Measurements from ENCODE around the gene MAPK6. TPM values are rescaled to one million over a fixed set of nuclear protein-coding genes. Genes with fewer than 3 reads are reported as not detected.

Gene MAPK6
- total and polyA plus RNA-seq, 10 of the 15 experiments (the other 5 are each of a cell fraction or from before 2014, with no cell fraction given) = 20.6 to 100 (median 52.6) TPM

GRCh38 chr15:52090193-52090592 lies 71.2 kb downstream of the MAPK6 start:
- Histone ChIP-seq H3K4me3 (no peak overlapping the region), H2AFZ (ENCODE audit: control insufficient read depth, low read depth, low read length) (no peak overlapping the region), H3K36me3 (ENCODE audit: control insufficient read depth in 2 of 2, insufficient read depth in 2 of 2, low read length in 1 of 2) (no peaks in the 10 kb centered on the region), H3K4me2 (ENCODE audit: control insufficient read depth, insufficient read depth) (no peak overlapping the region), H3K4me1 (ENCODE audit: control insufficient read depth, insufficient read depth, low read length) (no peaks in the 10 kb centered on the region; the same call in 1 of the 2 replicates), H3K79me2 (ENCODE audit: control insufficient read depth, insufficient read depth, low read length) (no peaks in the 10 kb centered on the region; the same call in 1 of the 2 replicates), H3K9me3 (replicated peaks; ENCODE audit: control insufficient read depth, insufficient read depth, low read length) (peaks cover 21% of the 10 kb centered on the region), H4K20me1 (ENCODE audit: control insufficient read depth, insufficient read depth) (no peaks in the 10 kb centered on the region), H3K27ac (ENCODE audit: control insufficient read depth, insufficient read depth) (no peak overlapping the region), H3K27me3 (replicated peaks in 1 of 2; ENCODE audit: control insufficient read depth in 2 of 2, insufficient read depth in 2 of 2, low read length in 1 of 2) (no peaks in the 10 kb centered on the region), H3K9ac (ENCODE audit: control insufficient read depth, insufficient read depth, low read length) (no peak overlapping the region)
- no peak for FAIRE-seq
- no peak for ATAC-seq
- SMC1A ChIA-PET (ENCODE audit: uncharacterized antibody, unreplicated experiment) = interaction anchor here (0.8 to 1.7 kb wide), 4 partner anchors 9 to 54 kb away, joined by 3 to 6 read pairs (median 4); no protein-coding TSS in a partner anchor
- POLR2A ChIA-PET = no interaction called here
- RAD21 ChIA-PET (ENCODE audit: unreplicated experiment) = interaction anchor here (1.7 kb wide), 1 partner anchor 15 kb away, joined by 3 read pairs; no protein-coding TSS in a partner anchor
- in situ Hi-C loops (cut with MboI) = no loop called here
- TF ChIP-seq MTA2 (IDR thresholded peaks at IDR 0.05; ENCODE audit: low read depth) = no peak
- no peak for TF ChIP-seq HDGF (IDR thresholded peaks at IDR 0.05)
- TF ChIP-seq STAT1 (conservative IDR thresholded peaks at IDR 0.05) = no peak
- no peak for TF ChIP-seq ZNF217 (IDR thresholded peaks at IDR 0.05)
- TF ChIP-seq ZNF687 (IDR thresholded peaks at IDR 0.05) = no peak
- no peak for TF ChIP-seq RFX5 (IDR thresholded peaks at IDR 0.05; ENCODE audit: low read depth, low read length)
- no peak for TF ChIP-seq MYB (IDR thresholded peaks at IDR 0.05; ENCODE audit: borderline replicate concordance, low read depth, low read length)
- no peak for DNase-seq (ENCODE audit: low read depth, low spot score)
- CTCF ChIA-PET = interaction anchor here (1.2 to 1.3 kb wide), 2 partner anchors 11 to 26 kb away, joined by 3 to 5 read pairs; no protein-coding TSS in a partner anchor
- intact Hi-C loops (cut with micrococcal nuclease; ENCODE audit: unreplicated experiment) = no loop called here
- BruUV-seq (replicated peaks) = no TSS peak

Data from GM12878 (cell line).